HG02610 (cell line): ENCODE results near the gene DMRT3.
A peak's percentile ranks its signal among the peaks of the same experiment; 100 is the strongest.
"Not testable (repeated sequence)": the region's sequence is repeated elsewhere in the genome, so short reads cannot be mapped to it uniquely, and the experiment has no call there.

ENCODE experiments used
- ATAC-seq: cut with Tn5 transposase; IDR thresholded peaks from one replicate; pipeline ENCODE4 v1.9.1; 2021; ENCODE audit warnings: mild to moderate bottlenecking, moderate library complexity; ENCODE audit not compliant: unreplicated experiment

The DMRT3 gene

GRCh38 chr9:998299-999110, 22.1 kb downstream of the DMRT3 start:
- ATAC-seq: not testable (repeated sequence)

DNA sequence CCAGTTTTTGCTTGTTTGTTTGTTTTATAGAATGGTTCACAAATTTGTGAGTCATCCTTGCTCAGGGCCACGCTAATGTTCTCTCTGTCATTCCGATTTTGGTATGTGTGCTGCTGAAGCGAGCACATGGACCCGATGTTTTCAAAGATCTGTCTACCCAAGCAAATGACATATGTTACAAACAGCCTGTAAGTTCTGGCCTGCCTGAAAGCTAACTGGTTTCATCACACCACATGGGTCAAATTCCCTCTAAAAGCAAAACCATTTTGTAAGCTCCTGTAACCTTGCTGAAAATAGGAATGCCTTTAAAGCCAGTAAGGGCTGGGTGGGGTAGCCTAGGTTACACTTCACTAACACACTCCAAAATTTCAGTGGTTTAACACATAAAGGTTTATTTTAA, 25.4 kb downstream of the DMRT3 start:
- ATAC-seq: no peak

GRCh38 chr9:1002678-1003077, 26.2 kb downstream of the DMRT3 start:
- ATAC-seq: no peak

DNA sequence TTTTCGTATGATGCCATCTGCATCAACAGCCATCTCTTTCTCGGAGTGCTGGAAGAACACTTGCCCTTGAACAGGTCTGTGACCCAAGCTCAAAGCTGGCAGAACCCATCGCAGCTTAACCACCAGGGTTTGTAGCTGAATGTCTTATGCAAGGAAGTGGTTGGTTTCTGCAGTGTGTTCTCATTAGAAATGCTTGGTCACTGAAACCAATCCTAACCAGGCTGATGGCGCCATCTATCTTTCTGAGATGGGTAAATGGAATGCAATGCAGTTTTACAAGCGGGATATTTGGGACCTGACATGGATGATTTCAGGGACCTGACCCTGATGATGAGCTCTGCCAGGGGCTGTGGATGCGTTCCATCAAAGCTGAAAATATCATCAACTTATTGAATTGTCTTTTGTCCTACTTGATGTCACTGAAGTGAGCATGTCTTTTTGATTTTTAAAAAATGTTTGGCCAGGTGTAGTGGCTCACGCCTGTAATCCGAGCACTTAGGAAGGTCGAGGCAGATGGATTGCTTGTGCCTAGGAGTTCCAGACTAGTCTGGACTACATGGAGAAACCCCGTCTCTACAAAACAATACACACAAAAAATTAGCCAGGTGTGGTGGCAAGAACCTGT, 28.7 kb downstream of the DMRT3 start:
- peak; percentile 61 for ATAC-seq

DNA sequence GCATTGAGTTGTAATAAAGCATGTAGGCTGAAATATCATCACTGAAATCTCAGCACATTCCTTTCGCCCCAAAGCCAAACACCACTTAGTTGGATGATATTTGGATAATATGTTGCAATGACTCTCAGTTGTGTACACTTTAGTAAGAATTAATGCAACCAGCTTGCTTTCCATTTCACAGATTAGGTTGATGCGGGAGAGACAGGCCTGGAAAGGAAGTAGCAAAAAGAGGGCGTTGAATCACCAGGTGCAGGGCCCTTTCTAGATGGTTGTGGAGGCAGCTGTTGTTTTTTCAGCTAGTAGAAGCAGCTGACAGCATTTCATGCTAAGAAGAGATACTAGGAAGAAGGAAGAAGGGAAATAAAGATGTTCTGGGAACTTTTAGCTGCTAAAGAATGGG, 30.9 kb downstream of the DMRT3 start:
- ATAC-seq: no peak

GRCh38 chr9:1008216-1008615, 31.8 kb downstream of the DMRT3 start:
- no peak for ATAC-seq

DNA sequence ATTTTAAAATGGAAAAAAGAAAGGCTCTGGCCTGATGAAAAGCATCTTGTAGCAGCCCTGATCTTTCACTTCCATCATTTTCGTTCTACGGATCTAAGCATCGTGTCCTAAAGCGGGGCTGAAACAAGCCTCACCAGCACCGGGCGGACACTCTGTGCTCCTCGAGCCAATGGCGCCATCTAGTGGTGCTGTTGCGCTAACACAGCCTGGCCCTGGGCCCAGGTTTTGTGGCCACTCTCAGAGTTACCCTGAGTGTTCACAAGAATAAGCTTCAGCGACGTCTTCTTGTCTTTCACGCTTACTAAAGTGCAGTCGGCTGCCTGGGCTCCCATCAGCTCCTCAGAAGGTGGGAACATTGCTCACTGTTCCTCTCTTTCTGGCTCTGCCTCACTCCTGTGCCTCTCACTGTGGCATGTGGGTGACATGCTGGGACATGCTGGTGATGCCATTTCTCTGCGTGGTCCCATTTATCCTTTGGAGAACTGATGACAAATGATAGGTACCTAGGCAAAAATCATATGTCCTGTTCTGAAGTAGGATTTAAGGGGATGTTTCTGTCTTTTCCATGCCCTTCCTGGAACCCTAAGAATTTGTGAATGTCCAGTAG, 32.7 kb downstream of the DMRT3 start:
- ATAC-seq: peak; percentile 97

- ATAC-seq: no peak
Measured at GRCh38 chr9:1013021-1013420, 36.6 kb downstream of the DMRT3 start.

GRCh38 chr9:1014225-1014624, 37.8 kb downstream of the DMRT3 start:
- ATAC-seq: no peak

DNA sequence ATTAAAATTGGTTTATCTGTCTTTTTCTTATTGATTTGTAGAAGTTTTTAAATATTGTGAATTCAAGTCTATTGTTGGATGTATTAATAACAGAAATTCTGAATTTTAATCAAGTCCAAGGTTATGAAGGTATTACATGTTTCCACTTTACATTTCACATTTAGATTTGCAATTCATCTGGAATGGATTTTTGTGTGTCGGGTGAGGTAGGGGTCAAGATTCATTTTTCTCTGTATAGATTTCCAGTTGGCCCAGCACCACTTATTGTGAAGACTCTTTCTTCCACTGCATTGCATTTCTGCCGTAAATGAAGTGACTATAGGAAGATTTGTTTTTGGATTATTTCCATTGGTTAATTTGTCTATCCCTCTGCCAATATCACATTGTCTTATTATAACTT, 38.2 kb downstream of the DMRT3 start:
- no peak for ATAC-seq

GRCh38 chr9:1018121-1018520, 41.7 kb downstream of the DMRT3 start:
- no peak for ATAC-seq

GRCh38 chr9:1024112-1024511, 47.7 kb downstream of the DMRT3 start:
- ATAC-seq: no peak

GRCh38 chr9:1025131-1025530, 48.7 kb downstream of the DMRT3 start:
- no peak for ATAC-seq

GRCh38 chr9:1026219-1026618, 49.8 kb downstream of the DMRT3 start:
- ATAC-seq: no peak

- no peak for ATAC-seq
Measured at GRCh38 chr9:1028501-1029190, 52.2 kb downstream of the DMRT3 start.

DNA sequence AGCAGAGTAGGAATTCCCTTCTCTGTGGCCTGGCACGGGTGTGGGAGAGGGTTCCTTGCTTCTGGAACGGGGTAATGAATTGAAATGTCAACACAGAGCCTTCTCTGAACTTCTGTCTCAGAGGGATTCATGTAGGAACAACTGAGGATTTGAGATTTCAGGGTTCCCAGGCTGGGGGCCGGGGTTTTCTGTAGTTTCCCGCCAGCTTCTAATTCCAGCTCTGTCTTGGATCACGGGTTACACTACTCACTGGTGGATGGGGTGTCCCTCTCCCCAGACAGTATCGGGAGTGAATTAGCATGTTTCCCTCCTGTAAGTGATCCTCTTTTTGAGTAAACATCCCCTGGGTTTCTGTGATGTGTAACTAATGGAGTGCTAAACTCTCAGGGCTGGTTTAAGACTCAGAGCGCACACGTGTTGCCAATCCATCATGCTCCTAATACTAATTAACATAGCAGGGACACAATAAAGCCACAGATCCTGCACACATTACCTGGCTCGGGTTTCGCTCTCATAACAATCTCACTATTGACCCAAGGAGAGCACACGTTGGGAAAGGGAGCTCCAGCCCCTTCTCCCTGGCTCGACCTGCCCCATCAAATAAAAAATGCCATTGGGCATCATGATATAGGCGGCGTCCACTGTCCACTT, 55.6 kb downstream of the DMRT3 start:
- no peak for ATAC-seq

- ATAC-seq: no peak
Measured at GRCh38 chr9:1034271-1034670, 57.8 kb downstream of the DMRT3 start.

DNA sequence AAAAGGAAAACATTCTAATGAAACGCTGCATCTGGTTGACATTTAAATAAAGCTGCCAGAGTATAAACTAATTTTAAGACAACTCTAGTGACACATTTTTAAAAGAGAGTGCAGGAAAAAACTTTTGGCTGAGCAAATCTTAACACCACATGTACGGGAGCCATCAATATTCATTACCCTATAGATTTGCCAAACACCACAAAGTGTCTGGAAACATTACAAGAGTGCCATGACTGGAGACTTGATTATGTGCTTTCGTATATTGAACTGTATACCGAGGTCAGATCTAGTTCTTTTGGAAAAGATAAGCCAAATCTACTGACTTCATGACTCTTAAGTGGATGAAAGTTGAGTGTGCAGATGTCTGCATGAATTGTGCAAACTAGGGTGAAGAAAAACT, 63.1 kb downstream of the DMRT3 start:
- no peak for ATAC-seq
